Activated naive CD8-positive, alpha-beta T cell treated with anti-CD3 and anti-CD28 coated beads, Interleukin-2, amount 10 ng/mL, durations not matched to agents 7 days and 5 days (primary cell): ENCODE results near the gene CLRN2. TPM values are rescaled to one million over a fixed set of nuclear protein-coding genes. Genes with fewer than 3 reads are reported as not detected.
"Not testable (repeated sequence)": the region's sequence is repeated elsewhere in the genome, so short reads cannot be mapped to it uniquely, and the experiment has no call there.

Experiments used
- ATAC-seq: fragments of 150-1000 bp; cut with Tn5 transposase; one replicate; pipeline ENCODE4 v1.10.0; 2021; ENCODE audit warnings: low read depth, moderate library complexity
- POLR2A ChIA-PET: fragments of 350-600 bp; sonication (Branson Sonifier 250); formaldehyde crosslinking; loops from one replicate; lab custom pipeline; 2021; ENCODE audit warnings: antibody characterized with exemption; lab: Charles Lee
- DNase-seq: peaks from one replicate; pipeline ENCODE4 v3.0.0; 2021
- H3K27ac Mint-ChIP-seq: one replicate; pipeline ENCODE4 v1.8.0; 2022; ENCODE audit warnings: mild to moderate bottlenecking, mixed read lengths
- H3K27me3 Mint-ChIP-seq: one replicate; pipeline ENCODE4 v1.8.0; 2022; ENCODE audit warnings: mild to moderate bottlenecking, moderate library complexity, mixed read lengths
- H3K36me3 Mint-ChIP-seq: one replicate; pipeline ENCODE4 v1.8.0; 2021; ENCODE audit warnings: mild to moderate bottlenecking, mixed read lengths
- H3K4me1 Mint-ChIP-seq: one replicate; pipeline ENCODE4 v1.8.0; 2021; ENCODE audit warnings: mixed read lengths
- H3K4me3 Mint-ChIP-seq: one replicate; pipeline ENCODE4 v1.8.0; 2022; ENCODE audit warnings: mild to moderate bottlenecking, moderate library complexity, mixed read lengths
- H3K9me3 Mint-ChIP-seq: one replicate; pipeline ENCODE4 v1.8.0; 2021; ENCODE audit warnings: mixed read lengths
- total RNA-seq, 2 experiments: library from RNA; stranded (reverse); gene quantifications; one replicate each; pipeline ENCODE4 v1.2.3, GENCODE V29; 2021

CLRN2 gene
- total RNA-seq, 2 experiments from 2014 or later: not detected

DNA sequence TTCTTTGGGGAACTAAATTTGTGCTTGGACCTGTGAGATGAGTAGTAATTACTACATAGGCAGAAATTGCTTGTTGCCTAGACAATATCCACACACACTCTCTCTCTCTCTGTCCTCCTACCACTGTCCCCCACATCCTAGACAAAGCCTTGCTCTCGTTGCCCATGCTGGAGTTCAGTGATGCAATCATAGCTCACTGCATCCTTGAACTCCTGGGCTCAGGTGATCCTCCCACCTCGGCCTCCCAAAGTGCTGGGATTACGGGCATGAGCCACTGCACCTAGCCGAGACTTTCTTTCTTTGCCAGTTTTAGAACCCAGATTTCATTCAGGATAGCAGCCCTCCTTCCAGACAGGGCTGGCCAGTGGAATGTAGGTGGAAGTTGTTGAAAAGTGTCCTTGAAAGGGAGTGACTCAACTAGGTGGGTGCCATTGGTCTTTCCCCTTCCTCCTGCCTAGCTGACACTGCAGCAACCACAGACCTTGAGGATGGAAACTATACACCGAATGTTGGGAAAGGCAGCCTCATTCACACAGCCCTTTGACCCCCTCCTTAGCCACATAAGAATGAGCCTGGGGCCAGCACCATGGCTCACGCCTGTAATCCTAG lies 45.2 kb downstream of the CLRN2 start:
- H3K4me1 Mint-ChIP-seq: peaks cover 2% of the 10 kb centered on the region
- DNase-seq (no peak), ATAC-seq (no peak)
- H3K27me3 Mint-ChIP-seq: peaks cover 4% of the 10 kb centered on the region
- no peak overlapping the region for H3K27ac Mint-ChIP-seq
- no peak overlapping the region for H3K4me3 Mint-ChIP-seq
- POLR2A ChIA-PET: no interaction called here
- H3K9me3 Mint-ChIP-seq: no peaks in the 10 kb centered on the region
- H3K36me3 Mint-ChIP-seq: no peaks in the 10 kb centered on the region

DNA sequence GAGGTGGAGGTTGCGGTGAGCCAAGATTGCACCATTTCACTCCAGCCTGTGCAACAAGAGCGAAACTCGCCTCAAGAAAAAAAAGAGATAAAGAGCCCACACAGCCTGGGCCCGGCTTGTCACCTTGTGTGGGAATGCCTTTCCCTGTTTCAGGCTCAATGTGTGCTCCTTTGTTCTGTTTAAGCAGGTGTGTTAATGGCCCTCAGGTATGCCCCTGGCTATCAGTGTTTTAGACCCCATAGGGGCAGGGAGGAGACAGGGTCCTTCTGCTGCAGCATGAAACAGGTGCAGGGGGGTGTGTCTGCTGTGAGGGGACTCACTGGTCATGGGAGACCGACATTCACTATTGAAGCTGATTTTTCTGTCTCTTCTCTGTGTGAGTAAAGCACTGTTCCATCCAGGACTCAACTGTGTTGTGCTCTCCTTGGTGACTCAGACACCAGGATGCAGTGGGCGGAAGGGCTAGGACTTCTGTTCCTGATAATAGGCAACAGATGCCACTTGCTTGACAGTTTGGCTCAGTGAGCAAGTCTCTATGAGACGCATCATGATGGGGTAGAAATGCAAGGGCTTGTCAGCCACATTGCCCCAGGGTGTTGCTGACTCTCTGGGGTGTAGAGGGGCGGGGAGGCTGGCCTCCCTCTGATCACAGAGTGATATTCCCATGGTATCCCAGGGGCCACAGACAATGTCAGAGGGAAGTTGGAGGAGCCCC lies 46.4 kb downstream of the CLRN2 start:
- H3K4me3 Mint-ChIP-seq: no peak overlapping the region

DNA sequence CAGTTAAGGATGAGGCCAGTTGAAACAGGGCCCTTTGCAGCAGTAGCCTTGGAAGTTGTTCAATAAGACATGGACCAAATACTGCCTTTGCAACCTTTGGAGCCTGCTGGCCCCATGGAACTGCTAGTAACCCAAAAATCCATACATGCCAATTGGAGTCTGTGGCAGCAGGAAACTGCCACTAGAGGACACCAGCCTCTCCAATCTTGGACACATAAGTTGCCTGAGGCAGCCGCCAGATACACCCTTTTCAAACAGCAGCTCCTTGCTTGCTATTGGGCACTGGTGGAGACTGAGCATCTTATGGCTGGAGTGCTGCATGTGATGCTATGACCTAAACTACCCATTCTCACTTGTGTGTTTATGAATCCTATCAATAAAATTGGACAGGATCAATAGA lies 47.2 kb downstream of the CLRN2 start:
- H3K4me3 Mint-ChIP-seq: no peak overlapping the region
- H3K4me1 Mint-ChIP-seq: no peaks in the 10 kb centered on the region
- ATAC-seq (no peak), DNase-seq (no peak)
- no peak overlapping the region for H3K27ac Mint-ChIP-seq
- H3K9me3 Mint-ChIP-seq: no peaks in the 10 kb centered on the region
- no peaks in the 10 kb centered on the region for H3K36me3 Mint-ChIP-seq
- H3K27me3 Mint-ChIP-seq: peaks cover 4% of the 10 kb centered on the region
- POLR2A ChIA-PET: no interaction called here

More for the DNA sequence above, 46.4 kb downstream of the CLRN2 start:
- no peaks in the 10 kb centered on the region for H3K4me1 Mint-ChIP-seq
- H3K9me3 Mint-ChIP-seq: no peaks in the 10 kb centered on the region
- ATAC-seq: no peak
- H3K27me3 Mint-ChIP-seq: peaks cover 4% of the 10 kb centered on the region
- DNase-seq: no peak
- H3K27ac Mint-ChIP-seq: no peak overlapping the region
- POLR2A ChIA-PET: no interaction called here
- H3K36me3 Mint-ChIP-seq: no peaks in the 10 kb centered on the region

DNA sequence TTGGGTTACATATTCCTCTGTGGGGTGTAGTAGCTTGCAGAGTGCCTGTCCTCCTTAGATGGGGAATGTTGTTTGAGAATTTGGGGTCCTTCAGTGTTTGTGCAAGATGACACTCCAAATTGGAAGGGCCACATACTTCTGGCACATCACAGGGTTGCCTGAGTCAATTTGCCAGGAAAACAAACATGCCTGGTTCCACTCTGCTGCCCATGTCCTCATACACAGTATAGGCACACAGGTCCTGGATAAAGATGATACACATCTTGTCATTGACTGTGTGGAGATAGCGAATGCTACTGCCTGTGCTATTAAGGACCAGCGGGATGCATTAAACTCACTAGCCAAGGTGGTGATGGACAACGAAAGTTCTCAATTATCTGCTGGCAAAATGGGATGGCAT lies 50.9 kb downstream of the CLRN2 start:
- Mint-ChIP-seq H3K9me3 (no peaks in the 10 kb centered on the region), H3K27me3 (peaks cover 2% of the 10 kb centered on the region), H3K4me1 (no peaks in the 10 kb centered on the region), H3K27ac (no peak overlapping the region), H3K4me3 (no peak overlapping the region), H3K36me3 (no peaks in the 10 kb centered on the region)
- ATAC-seq: no peak
- POLR2A ChIA-PET: interaction anchor here (1.0 kb wide), 1 partner anchor 245 kb away, joined by 3 read pairs; the partner anchor contains the start of gene DCAF16
- DNase-seq: no peak

DNA sequence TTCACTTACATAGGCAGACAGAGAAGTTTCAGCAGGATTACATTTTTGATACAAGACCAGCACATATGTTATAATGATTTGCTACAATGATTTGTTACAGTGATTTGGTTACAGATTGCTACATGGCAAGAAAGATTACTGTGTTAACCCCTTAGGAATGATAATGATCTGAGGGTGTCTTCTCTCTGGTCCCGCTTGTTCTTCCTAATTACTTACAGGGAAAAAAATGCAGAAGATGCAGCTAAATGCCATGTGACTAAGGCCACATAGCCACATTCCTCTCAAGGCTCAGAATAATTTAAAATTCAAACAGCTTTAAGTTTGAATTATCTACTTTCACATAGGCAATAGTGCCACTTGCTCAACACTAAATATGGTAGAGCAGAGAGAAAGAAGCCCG lies 52.3 kb downstream of the CLRN2 start:
- DNase-seq: no peak
- Mint-ChIP-seq H3K4me3 (no peak overlapping the region), H3K27ac (no peak overlapping the region), H3K27me3 (no peaks in the 10 kb centered on the region), H3K9me3 (no peaks in the 10 kb centered on the region), H3K4me1 (no peaks in the 10 kb centered on the region), H3K36me3 (no peaks in the 10 kb centered on the region)
- POLR2A ChIA-PET: no interaction called here
- ATAC-seq: no peak

DNA sequence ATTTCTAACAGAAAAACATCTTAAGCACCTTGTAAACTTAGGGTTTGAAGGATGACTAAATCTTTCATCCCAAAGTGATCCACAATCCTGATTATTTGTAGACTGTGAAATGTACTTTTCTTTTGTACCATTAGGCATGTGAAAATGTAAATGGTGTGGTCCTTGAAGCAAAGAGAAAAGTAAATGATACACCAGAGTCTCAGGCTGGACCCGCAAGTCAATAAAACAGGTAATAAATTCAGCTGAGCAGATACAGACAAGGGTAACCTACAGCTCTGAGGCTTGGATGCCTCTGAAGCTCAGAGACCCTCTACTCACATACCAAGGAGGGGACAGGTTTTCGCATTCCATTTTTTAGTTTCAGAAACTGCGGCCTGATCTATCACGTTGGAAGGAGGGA lies 59.2 kb downstream of the CLRN2 start:
- peaks cover 13% of the 10 kb centered on the region for H3K36me3 Mint-ChIP-seq
- no peaks in the 10 kb centered on the region for H3K27me3 Mint-ChIP-seq
- H3K4me1 Mint-ChIP-seq: peaks cover 14% of the 10 kb centered on the region
- DNase-seq (no peak), ATAC-seq (no peak)
- POLR2A ChIA-PET: interaction anchor here (1.3 to 1.4 kb wide), 2 partner anchors 39 to 40 kb away, joined by 4 to 5 read pairs; partner anchors contain the start of gene MED28
- H3K4me3 Mint-ChIP-seq: no peak overlapping the region
- H3K9me3 Mint-ChIP-seq: no peaks in the 10 kb centered on the region
- peak overlapping the region; percentile 17 for H3K27ac Mint-ChIP-seq

DNA sequence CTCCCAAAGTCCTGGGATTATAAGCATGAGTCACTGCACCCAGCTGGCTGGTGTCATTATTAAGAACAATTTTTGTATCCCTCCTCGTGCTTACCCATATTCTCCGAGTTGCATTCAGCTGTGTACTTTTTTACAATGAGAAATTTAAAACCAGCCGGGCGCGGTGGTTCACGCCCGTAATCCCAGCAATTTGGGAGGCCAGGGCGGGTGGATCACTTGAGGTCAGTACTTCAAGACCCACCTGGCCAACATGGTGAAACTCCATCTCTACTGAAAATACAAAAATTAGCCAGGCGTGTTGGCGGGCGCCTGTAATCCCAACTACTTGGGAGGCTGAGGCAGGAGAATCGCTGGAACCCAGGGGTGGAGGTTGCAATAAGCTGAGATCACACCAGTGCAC lies 60.2 kb downstream of the CLRN2 start:
- H3K36me3 Mint-ChIP-seq: peaks cover 19% of the 10 kb centered on the region
- H3K27me3 Mint-ChIP-seq, H3K4me3 Mint-ChIP-seq, H3K27ac Mint-ChIP-seq, H3K9me3 Mint-ChIP-seq, ATAC-seq, DNase-seq: not testable (repeated sequence)
- POLR2A ChIA-PET: interaction anchor here (0.5 to 3.8 kb wide), 6 partner anchors 13 to 235 kb away, joined by 3 to 64 read pairs (median 4); partner anchors contain the start of genes DCAF16, MED28 and NCAPG
- peaks cover 24% of the 10 kb centered on the region for H3K4me1 Mint-ChIP-seq

Other genes with a start within 250 kb of the CLRN2 start
- gene QDPR, start 3.1 kb upstream of the CLRN2 start, total RNA-seq: 10 to 100 TPM; 20.4 to 21.2 TPM
- 100 to 1,000 TPM; 132 to 136 TPM for gene LAP3, start 62.0 kb downstream of the CLRN2 start, total RNA-seq
- gene MED28, start 99.5 kb downstream of the CLRN2 start, total RNA-seq: 10 to 100 TPM; 62.2 to 65.8 TPM